ENCODE data around the gene DOCK7.
"Not testable (repeated sequence)": the region's sequence is repeated elsewhere in the genome, so short reads cannot be mapped to it uniquely, and the experiment has no call there.

DOCK7 gene, protein sequence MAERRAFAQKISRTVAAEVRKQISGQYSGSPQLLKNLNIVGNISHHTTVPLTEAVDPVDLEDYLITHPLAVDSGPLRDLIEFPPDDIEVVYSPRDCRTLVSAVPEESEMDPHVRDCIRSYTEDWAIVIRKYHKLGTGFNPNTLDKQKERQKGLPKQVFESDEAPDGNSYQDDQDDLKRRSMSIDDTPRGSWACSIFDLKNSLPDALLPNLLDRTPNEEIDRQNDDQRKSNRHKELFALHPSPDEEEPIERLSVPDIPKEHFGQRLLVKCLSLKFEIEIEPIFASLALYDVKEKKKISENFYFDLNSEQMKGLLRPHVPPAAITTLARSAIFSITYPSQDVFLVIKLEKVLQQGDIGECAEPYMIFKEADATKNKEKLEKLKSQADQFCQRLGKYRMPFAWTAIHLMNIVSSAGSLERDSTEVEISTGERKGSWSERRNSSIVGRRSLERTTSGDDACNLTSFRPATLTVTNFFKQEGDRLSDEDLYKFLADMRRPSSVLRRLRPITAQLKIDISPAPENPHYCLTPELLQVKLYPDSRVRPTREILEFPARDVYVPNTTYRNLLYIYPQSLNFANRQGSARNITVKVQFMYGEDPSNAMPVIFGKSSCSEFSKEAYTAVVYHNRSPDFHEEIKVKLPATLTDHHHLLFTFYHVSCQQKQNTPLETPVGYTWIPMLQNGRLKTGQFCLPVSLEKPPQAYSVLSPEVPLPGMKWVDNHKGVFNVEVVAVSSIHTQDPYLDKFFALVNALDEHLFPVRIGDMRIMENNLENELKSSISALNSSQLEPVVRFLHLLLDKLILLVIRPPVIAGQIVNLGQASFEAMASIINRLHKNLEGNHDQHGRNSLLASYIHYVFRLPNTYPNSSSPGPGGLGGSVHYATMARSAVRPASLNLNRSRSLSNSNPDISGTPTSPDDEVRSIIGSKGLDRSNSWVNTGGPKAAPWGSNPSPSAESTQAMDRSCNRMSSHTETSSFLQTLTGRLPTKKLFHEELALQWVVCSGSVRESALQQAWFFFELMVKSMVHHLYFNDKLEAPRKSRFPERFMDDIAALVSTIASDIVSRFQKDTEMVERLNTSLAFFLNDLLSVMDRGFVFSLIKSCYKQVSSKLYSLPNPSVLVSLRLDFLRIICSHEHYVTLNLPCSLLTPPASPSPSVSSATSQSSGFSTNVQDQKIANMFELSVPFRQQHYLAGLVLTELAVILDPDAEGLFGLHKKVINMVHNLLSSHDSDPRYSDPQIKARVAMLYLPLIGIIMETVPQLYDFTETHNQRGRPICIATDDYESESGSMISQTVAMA (N-terminal part only)

DNA sequence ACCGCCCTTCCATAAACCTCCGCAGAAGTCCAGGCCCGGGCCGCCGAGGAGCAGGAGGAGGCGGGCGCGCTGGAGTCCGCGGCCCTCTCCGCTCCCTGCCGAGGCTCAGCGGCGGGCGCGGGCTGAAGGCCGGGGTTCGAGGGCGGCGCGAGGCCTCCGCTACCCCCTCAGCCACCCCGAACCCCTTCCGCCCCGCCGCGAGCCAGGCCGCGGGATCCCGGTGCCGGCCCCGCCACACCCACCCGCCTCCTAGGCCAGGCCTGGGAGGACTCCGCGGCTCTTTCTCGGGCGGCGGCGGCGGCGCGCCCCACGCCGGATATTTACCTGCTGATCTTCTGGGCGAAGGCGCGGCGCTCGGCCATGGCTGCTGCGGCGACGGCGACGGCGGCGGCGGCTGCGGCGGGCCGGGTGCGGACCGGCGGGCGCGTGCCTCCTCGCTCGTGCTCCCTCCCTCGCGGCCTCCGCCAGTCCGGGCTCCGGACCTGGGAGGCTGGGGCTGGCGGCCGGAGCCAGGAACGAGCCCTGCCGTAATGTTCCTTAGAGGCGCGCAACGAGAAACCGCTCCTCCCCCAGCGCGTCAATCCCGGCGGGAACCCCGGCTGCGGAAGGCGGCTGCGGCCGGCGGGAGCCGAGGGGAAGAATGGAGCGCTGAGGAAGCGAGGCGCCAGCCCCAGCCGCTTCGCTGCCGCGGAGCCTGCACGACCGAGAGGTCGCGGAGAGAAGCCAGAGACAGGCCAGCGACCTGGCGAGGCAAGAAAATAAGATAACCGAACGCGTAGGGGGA, at the start of gene DOCK7:
Gene DOCK7 (minus strand): TSS at position 484 of the 784 bp plus-strand sequence. CDS start 122 bp downstream, at position 362.
- peak; percentile 89 for DNase-seq (ENCODE audit: low spot score)

GRCh38 chr1:62735491-62736171, 47.4 kb upstream of the DOCK7 start:
- FAIRE-seq (no peak), DNase-seq (ENCODE audit: low spot score) (peak; percentile 26)

More for the DNA sequence above, at the start of gene DOCK7:
- no peak for FAIRE-seq

DNA sequence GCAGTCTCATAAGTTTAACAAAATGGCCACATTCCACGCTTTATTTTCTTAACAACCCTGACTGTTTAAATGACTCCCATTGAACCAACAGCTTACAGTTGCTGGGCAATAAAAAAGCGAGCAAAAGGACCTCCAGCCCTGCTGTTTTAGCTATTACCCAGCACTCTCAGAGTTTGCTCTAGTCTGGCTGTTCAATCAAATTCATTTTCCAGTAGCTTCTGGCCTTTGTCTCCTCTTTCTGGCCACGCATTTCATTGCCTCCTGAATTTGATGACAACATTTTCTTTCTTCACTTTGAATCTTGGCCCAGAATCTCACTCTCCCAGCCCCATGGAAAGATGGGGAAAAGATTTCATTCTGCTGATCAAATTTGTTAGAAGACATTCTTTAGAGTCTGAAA, 44.1 kb upstream of the DOCK7 start:
- no peak for FAIRE-seq
- no peak for DNase-seq (ENCODE audit: low spot score)

DNA sequence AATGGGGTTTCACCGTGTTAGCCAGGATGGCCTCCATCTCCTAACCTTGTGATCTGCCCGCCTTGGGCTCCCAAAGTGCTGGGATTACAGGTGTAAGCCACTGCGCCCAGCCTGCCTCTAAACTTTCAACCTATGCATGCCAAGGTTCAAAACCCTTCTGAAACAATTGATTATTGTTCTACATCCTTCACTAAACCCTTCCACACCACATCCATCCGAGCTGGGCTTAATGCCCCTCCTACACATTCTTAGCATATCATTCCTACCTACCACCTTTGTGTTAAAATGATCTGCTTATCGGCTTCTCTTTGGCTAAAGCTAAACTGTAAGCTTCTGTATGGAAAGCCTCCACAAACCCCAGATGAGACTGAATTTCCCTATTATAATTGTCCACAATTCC, 40.8 kb upstream of the DOCK7 start:
- FAIRE-seq = no peak

DNA sequence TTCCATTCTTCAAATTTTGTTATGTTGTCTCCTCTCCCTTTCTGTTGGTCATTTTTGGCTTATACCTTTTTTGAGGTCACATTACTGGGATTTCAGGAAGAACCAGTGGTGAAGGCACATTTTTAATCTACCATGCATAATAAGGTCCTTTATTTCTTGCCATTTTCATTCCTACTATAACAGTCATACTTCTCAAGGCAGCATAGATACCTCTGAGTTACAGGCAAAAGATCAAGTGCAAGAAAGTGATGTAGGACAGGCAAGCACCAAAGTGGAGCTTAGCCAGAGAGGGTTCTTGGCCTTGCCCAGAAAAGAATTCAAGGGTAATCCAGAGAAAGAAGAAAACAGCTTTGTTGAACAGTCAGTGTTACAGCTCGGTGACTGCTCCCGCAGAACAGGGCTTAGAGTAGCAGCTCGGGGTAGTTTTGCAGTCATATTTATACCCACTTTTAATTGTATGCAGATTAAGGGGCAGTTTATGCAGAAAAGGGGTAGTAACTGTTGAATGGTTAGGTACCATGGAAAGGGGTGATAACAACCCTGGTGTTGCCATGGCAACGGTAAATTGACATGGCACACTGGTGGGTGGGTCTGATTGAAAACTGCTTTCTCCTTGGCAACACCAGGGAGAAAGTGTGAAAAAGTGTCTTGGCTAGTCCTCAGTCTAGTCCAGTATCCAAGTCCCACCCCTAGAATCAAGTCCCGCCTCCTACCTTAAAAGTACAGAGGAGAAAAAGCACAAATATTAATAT, 39.6 kb upstream of the DOCK7 start:
- no peak for DNase-seq (ENCODE audit: low spot score)
- no peak for FAIRE-seq

More for the DNA sequence above, 40.8 kb upstream of the DOCK7 start:
- DNase-seq (ENCODE audit: low spot score) = no peak

DNA sequence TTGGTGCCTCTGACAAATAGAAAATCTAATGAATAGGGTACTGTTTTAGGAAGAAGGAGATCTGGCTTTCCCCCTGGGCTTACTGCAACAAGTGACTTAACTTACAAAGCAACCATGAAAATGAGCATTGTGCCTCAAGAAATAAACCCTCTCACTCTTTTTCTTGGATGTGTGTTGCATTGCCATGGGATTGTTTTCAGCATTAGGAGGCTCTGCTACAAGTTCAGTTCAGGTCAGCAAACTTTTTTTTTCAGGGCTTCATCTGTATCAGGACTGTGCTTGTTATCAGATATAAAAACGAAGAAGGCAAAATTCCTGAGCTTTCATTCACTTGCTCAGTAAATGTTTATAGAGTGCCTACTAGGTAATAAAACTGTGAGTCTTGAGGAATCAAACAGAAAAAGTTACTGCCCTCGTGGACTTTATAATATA, 37.8 kb upstream of the DOCK7 start:
- FAIRE-seq (no peak), DNase-seq (ENCODE audit: low spot score) (no peak)

- DNase-seq (ENCODE audit: low spot score) (no peak), FAIRE-seq (no peak)
These were observed 37.1 kb upstream of the DOCK7 start for GRCh38 chr1:62725255-62725654.

- DNase-seq (ENCODE audit: low spot score) (no peak), FAIRE-seq (no peak)
These were observed 36.2 kb upstream of the DOCK7 start for GRCh38 chr1:62724430-62724829.

GRCh38 chr1:62723883-62724282, 35.7 kb upstream of the DOCK7 start:
- FAIRE-seq (no peak), DNase-seq (ENCODE audit: low spot score) (no peak)

DNA sequence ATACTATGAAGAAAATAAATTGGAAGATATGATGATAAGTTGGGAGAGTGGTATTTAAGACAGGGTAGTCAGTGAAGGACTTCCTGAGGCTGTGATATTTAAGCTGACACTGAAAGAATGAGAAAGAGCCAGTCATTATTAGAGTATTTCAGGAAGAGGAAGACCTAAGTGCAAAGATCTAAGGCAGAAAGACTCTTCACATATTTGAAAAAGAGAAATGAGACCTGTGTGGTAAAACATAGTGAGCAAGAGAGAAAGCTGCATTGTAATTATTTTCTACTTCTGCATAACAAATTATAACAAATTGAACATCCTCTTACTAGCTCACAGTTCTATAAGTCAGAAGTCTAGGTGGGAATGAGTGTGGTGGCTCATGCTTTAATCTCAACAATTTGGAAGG, 34.6 kb upstream of the DOCK7 start:
- DNase-seq (ENCODE audit: low spot score) = no peak
- no peak for FAIRE-seq

GRCh38 chr1:62720946-62721554, 32.9 kb upstream of the DOCK7 start:
- FAIRE-seq (no peak), DNase-seq (ENCODE audit: low spot score) (no peak)

GRCh38 chr1:62718400-62718799, 30.2 kb upstream of the DOCK7 start:
- DNase-seq (ENCODE audit: low spot score); FAIRE-seq: not testable (repeated sequence)

DNA sequence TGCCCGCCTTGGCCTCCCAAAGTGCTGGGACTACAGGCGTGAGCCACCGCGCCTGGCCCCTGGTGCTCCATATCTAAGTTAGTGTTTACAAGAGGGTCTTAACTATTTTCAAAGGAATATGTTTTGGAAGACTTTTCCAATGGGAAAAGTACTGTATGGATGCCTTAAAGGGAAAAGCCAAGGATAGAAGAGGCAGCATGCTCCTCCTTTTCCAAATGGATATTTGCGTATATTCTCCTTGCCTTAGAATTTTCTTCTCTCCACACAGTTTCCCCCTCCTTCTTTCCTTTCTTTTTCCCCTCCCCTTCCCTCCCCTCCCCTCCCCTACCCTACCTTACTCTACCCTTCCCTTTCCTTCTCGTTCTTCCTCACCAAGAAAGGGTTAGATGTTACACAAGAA, 29.3 kb upstream of the DOCK7 start:
- no peak for DNase-seq (ENCODE audit: low spot score)
- FAIRE-seq = no peak

DNA sequence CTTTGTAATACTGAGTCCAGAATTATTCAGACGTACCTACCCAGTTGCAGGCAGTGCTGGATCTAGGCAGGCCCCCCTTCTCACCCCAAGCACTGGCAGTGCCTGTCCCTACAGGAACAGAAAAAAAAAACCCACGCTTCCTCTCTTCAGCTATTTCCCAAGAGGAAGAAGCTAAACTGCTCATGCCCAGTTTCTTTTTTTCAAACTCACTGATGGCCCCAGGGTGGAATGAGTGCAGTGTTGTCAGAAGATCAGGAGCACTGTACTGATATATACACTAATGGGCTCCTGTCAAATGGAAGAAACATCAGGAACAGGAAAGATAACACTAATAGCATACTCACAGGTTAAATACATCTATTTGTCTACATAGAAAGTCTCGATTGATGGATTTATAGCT, 28.2 kb upstream of the DOCK7 start:
- FAIRE-seq = no peak
- no peak for DNase-seq (ENCODE audit: low spot score)

GRCh38 chr1:62712336-62713243, 24.4 kb upstream of the DOCK7 start:
- DNase-seq (ENCODE audit: low spot score) (no peak), FAIRE-seq (no peak)

DNA sequence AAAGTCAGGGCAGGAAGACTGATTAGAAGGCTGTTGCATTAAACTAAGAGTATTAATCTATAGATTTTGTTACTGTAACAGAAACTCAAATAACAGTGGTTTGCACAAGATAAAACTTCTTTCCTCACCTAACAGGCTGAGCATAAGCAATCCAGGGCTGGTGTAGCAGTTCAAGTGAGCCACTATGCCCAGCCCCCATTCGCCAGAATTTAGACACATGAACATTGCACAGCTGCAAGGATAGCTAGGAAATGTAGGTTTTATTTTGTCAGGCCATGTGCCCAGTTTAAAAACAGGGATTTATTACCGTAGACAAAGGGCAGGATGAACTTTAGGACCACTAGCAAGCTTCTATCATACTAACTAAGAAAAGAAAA, 19.5 kb upstream of the DOCK7 start:
- FAIRE-seq (no peak), DNase-seq (ENCODE audit: low spot score) (no peak)

GRCh38 chr1:62706985-62707743, 19.0 kb upstream of the DOCK7 start:
- FAIRE-seq (no peak), DNase-seq (ENCODE audit: low spot score) (no peak)

Measured in urothelium cell line (cell line).